IMR-90 (cell line): ENCODE results near the gene TRIM46. TPM values are rescaled to one million over a fixed set of nuclear protein-coding genes. Genes with fewer than 3 reads are reported as not detected.

ENCODE experiments used
- ATAC-seq: fragments of 200-7000 bp; cut with Tn5 transposase; 2 replicates; pipeline ENCODE4 v1.9.1; 2020; ENCODE audit warnings: low read depth, mild to moderate bottlenecking, moderate library complexity
- BruUV-seq: library from RNA; stranded (reverse); fragments of 400-500 nt; replicated peaks from 2 replicates; lab custom pipeline; 2021; lab: Mats Ljungman, UMichigan
- CTCF ChIA-PET: fragments of 300-600 bp; formaldehyde crosslinking; extraction: SDS; loops from one replicate; lab custom pipeline; 2021; ENCODE audit warnings: antibody characterized with exemption; lab: Yijun Ruan, JAX
- POLR2A ChIA-PET: fragments of 300-600 bp; sonication (Branson Sonifier 250); formaldehyde crosslinking; loops from one replicate; lab custom pipeline; 2022; ENCODE audit warnings: antibody characterized with exemption; ENCODE audit not compliant: unreplicated experiment; lab: Charles Lee
- DNase-seq: peaks from one replicate; pipeline ENCODE4 v3.0.0; 2013
- H2AFZ ChIP-seq: replicated peaks from 2 replicates; pipeline ENCODE3; 2013; ENCODE audit warnings: low read length, mild to moderate bottlenecking; ENCODE audit not compliant: poor library complexity
- H2AK5ac ChIP-seq: 2 replicates; pipeline ENCODE4 v1.6.1; 2013; ENCODE audit warnings: low read depth, low read length, inconsistent platforms
- H2AK9ac ChIP-seq: replicated peaks from 2 replicates; pipeline ENCODE3; 2013; ENCODE audit warnings: mild to moderate bottlenecking, low read depth, low read length, moderate library complexity; ENCODE audit not compliant: poor library complexity
- H2BK120ac ChIP-seq: 2 replicates; pipeline ENCODE4 v1.6.1; 2013; ENCODE audit warnings: low read depth, low read length, inconsistent platforms
- H2BK15ac ChIP-seq: 3 replicates; pipeline ENCODE4 v1.6.1; 2013; ENCODE audit warnings: low read depth, low read length, inconsistent platforms
- H2BK20ac ChIP-seq: 2 replicates; pipeline ENCODE4 v1.6.1; 2013; ENCODE audit warnings: low read depth, mild to moderate bottlenecking, inconsistent platforms, low read length, moderate library complexity
- H2BK5ac ChIP-seq: 2 replicates; pipeline ENCODE4 v1.6.1; 2013; ENCODE audit warnings: mild to moderate bottlenecking, low read depth, low read length, inconsistent platforms; ENCODE audit not compliant: poor library complexity, severe bottlenecking
- H3K14ac ChIP-seq: replicated peaks from 2 replicates; pipeline ENCODE4 v1.6.1; 2013; ENCODE audit warnings: low read depth, low read length, inconsistent platforms
- H3K18ac ChIP-seq: 2 replicates; pipeline ENCODE4 v1.6.1; 2013; ENCODE audit warnings: low read depth, low read length, control low read depth
- H3K23ac ChIP-seq: 2 replicates; pipeline ENCODE4 v1.6.1; 2013; ENCODE audit warnings: low read depth, low read length, inconsistent platforms
- H3K27ac ChIP-seq: 2 replicates; pipeline ENCODE4 v1.5.1; 2013; ENCODE audit warnings: mild to moderate bottlenecking, control low read depth, low read length; ENCODE audit not compliant: insufficient read depth
- H3K27me3 ChIP-seq: 2 replicates; pipeline ENCODE4 v1.6.1; 2013; ENCODE audit warnings: low read length; ENCODE audit not compliant: control insufficient read depth, insufficient read depth
- H3K36me3 ChIP-seq: 2 replicates; pipeline ENCODE4 v1.6.1; 2013; ENCODE audit warnings: low read length, mixed read lengths; ENCODE audit not compliant: control insufficient read depth, insufficient read depth
- H3K4ac ChIP-seq: 2 replicates; pipeline ENCODE4 v1.6.1; 2013; ENCODE audit warnings: low read depth, low read length, inconsistent platforms
- H3K4me1 ChIP-seq: 2 replicates; pipeline ENCODE4 v1.6.1; 2013; ENCODE audit warnings: low read length, mixed read lengths; ENCODE audit not compliant: control insufficient read depth, insufficient read depth
- H3K4me2 ChIP-seq: 2 replicates; pipeline ENCODE4 v1.6.1; 2013; ENCODE audit warnings: low read depth, mild to moderate bottlenecking, control low read depth, low read length, moderate library complexity
- H3K4me3 ChIP-seq: 2 replicates; pipeline ENCODE4 v1.5.1; 2013; ENCODE audit warnings: low read depth, mild to moderate bottlenecking, control low read depth, low read length, moderate library complexity; ENCODE audit not compliant: insufficient read depth
- H3K56ac ChIP-seq: 2 replicates; pipeline ENCODE4 v1.6.1; 2013; ENCODE audit warnings: low read length, inconsistent platforms; ENCODE audit not compliant: insufficient read depth; ENCODE audit errors: extremely low read depth
- H3K79me1 ChIP-seq, 2 experiments: 2 replicates each; pipeline ENCODE4 v1.6.1; 2013; ENCODE audit warnings: low read length in 2 of 2, inconsistent platforms in 1 of 2, low read depth in 1 of 2
- H3K9ac ChIP-seq: 2 replicates; pipeline ENCODE4 v1.6.1; 2013; ENCODE audit warnings: low read depth, low read length, control low read depth
- H3K9me1 ChIP-seq: 2 replicates; pipeline ENCODE4 v1.6.1; 2013; ENCODE audit warnings: low read length, inconsistent platforms; ENCODE audit not compliant: insufficient read depth
- H3K9me3 ChIP-seq: 2 replicates; pipeline ENCODE4 v1.6.1; 2013; ENCODE audit warnings: low read length; ENCODE audit not compliant: control insufficient read depth, insufficient read depth
- H4K20me1 ChIP-seq: 2 replicates; pipeline ENCODE4 v1.6.1; 2013; ENCODE audit warnings: low read length, inconsistent platforms; ENCODE audit not compliant: insufficient read depth
- H4K5ac ChIP-seq: 2 replicates; pipeline ENCODE4 v1.6.1; 2013; ENCODE audit warnings: mild to moderate bottlenecking, low read depth, low read length, control low read depth
- H4K8ac ChIP-seq, 2 experiments: 2 replicates each; pipeline ENCODE4 v1.6.1; 2013; ENCODE audit warnings: low read depth in 2 of 2, low read length in 2 of 2, control low read depth in 1 of 2, inconsistent platforms in 1 of 2
- H4K91ac ChIP-seq: 2 replicates; pipeline ENCODE4 v1.6.1; 2013; ENCODE audit warnings: low read depth, low read length, inconsistent platforms; ENCODE audit not compliant: insufficient read depth
- BHLHE40 ChIP-seq: fragments of 150-350 bp; IDR thresholded peaks from 2 replicates; pipeline ENCODE4 v1.6.1; 2016; ENCODE audit warnings: mild to moderate bottlenecking, low read depth, low read length
- CEBPB ChIP-seq: IDR thresholded peaks from 2 replicates; pipeline ENCODE4 v1.6.1; 2012; ENCODE audit warnings: low read depth, low read length, improper control_type of control experiment
- CHD1 ChIP-seq: IDR thresholded peaks from 2 replicates; pipeline ENCODE4 v1.6.1; 2012; ENCODE audit warnings: low read depth, low read length, improper control_type of control experiment
- CTCF ChIP-seq: conservative IDR thresholded peaks from 2 replicates; pipeline ENCODE4 v1.5.1; 2012; ENCODE audit warnings: mild to moderate bottlenecking, low read depth, low read length, improper control_type of control experiment
- ELK1 ChIP-seq: fragments of 150-350 bp; IDR thresholded peaks from 2 replicates; pipeline ENCODE4 v1.6.1; 2016; ENCODE audit warnings: low read depth, mild to moderate bottlenecking, low read length, moderate library complexity, borderline replicate concordance
- MAFK ChIP-seq: IDR thresholded peaks from 2 replicates; pipeline ENCODE4 v1.6.1; 2012; ENCODE audit warnings: low read depth, low read length, improper control_type of control experiment
- MAZ ChIP-seq: IDR thresholded peaks from 2 replicates; pipeline ENCODE4 v1.6.1; 2012; ENCODE audit warnings: low read depth, mild to moderate bottlenecking, low read length, improper control_type of control experiment, moderate library complexity, borderline replicate concordance
- MXI1 ChIP-seq: IDR thresholded peaks from 2 replicates; pipeline ENCODE4 v1.6.1; 2012; ENCODE audit warnings: low read depth, mild to moderate bottlenecking, low read length, moderate library complexity, borderline replicate concordance
- NFE2L2 ChIP-seq: fragments of 150-350 bp; IDR thresholded peaks from 2 replicates; pipeline ENCODE4 v1.6.1; 2016; ENCODE audit warnings: low read depth, mild to moderate bottlenecking, low read length
- POLR2A ChIP-seq: IDR thresholded peaks from 2 replicates; pipeline ENCODE4 v1.6.1; 2012; ENCODE audit warnings: mild to moderate bottlenecking, low read depth, low read length
- RAD21 ChIP-seq: IDR thresholded peaks from 2 replicates; pipeline ENCODE4 v1.6.1; 2012; ENCODE audit warnings: low read length, improper control_type of control experiment
- RCOR1 ChIP-seq: IDR thresholded peaks from 2 replicates; pipeline ENCODE4 v1.6.1; 2012; ENCODE audit warnings: mild to moderate bottlenecking, low read length, improper control_type of control experiment; ENCODE audit not compliant: insufficient replicate concordance
- RFX5 ChIP-seq: IDR thresholded peaks from 2 replicates; pipeline ENCODE4 v1.8.0; 2012; ENCODE audit warnings: low read depth, mild to moderate bottlenecking, low read length, moderate library complexity
- SMC3 ChIP-seq: fragments of 150-350 bp; IDR thresholded peaks from 2 replicates; pipeline ENCODE4 v1.6.1; 2016; ENCODE audit warnings: low read depth, mild to moderate bottlenecking, antibody characterized with exemption, low read length, moderate library complexity
- USF2 ChIP-seq: fragments of 150-350 bp; IDR thresholded peaks from 2 replicates; pipeline ENCODE4 v1.6.1; 2017; ENCODE audit warnings: mild to moderate bottlenecking, antibody characterized with exemption, low read length, low read depth
- WGBS, 2 experiments: methylation state at CpG; one replicate each; pipeline versions ENCODE4 v1.1.5 to v1.1.7; 2013; ENCODE audit warnings: missing lambda C conversion rate in 2 of 2; ENCODE audit not compliant: insufficient read length in 1 of 2; ENCODE audit errors: extremely low coverage in 2 of 2; 5-methylcytosine and 5-hydroxymethylcytosine counted together
- dilution Hi-C: fragments of 300-500 bp; cut with HindIII; formaldehyde crosslinking; loops from one replicate; pipeline ENCODE4 v1.14.3; 2018; ENCODE audit warnings: low sequenced_read_pairs; ENCODE audit not compliant: unreplicated experiment
- in situ Hi-C: fragments of 300-500 bp; cut with MboI; formaldehyde crosslinking; loops from 3 replicates; pipeline ENCODE4 v1.14.3; 2019; ENCODE audit warnings: low sequenced_read_pairs, inconsistent platforms, mixed read lengths
- intact Hi-C: fragments of 100-400 bp; cut with micrococcal nuclease; formaldehyde crosslinking; loops from 2 replicates; pipeline ENCODE4 v1.10.0; 2022
- polyA plus RNA-seq, 3 experiments: library from polyadenylated mRNA; depleted of rRNA; stranded (reverse); fragments of >200 nt; gene quantifications; 2 replicates each; pipeline ENCODE4 v1.2.3, GENCODE V29; 2012; ENCODE audit warnings: low replicate concordance in 1 of 3
- total RNA-seq: library from RNA; depleted of rRNA; stranded (reverse); fragments of >200 nt; gene quantifications from 2 replicates; pipeline ENCODE4 v1.2.3, GENCODE V29; 2012

TRIM46 gene
- total and polyA plus RNA-seq, 2 of the 4 experiments (the other 2 are of a cell fraction) = 2.3 to 6.2 TPM

- peak overlapping the region; percentile 37; the same call in 1 of the 2 replicates for H2BK20ac ChIP-seq
- H3K27me3 ChIP-seq = no peaks in the 10 kb centered on the region
- no peak overlapping the region for H2AK9ac ChIP-seq
- H3K56ac ChIP-seq = no peak overlapping the region
- ATAC-seq (no peak), DNase-seq (no peak)
- peak overlapping the region in 1 of 2 experiments; percentile 5; a peak in 1 of 4 replicates for H4K8ac ChIP-seq
- intact Hi-C loops (no loop called here), in situ Hi-C loops (no loop called here), dilution Hi-C loops (no loop called here)
- WGBS, 2 experiments = no CpG with 5 or more reads among the region's 7 CpGs
- peaks cover 3% of the 10 kb centered on the region; the same call in 1 of the 2 replicates for H4K20me1 ChIP-seq
- H2AK5ac ChIP-seq = peak overlapping the region; percentile 27; the same call in 1 of the 2 replicates
- no TSS peak for BruUV-seq
- H3K4me1 ChIP-seq = peaks cover 22% of the 10 kb centered on the region
- no peak overlapping the region for H4K5ac ChIP-seq
- no peak overlapping the region for H3K9ac ChIP-seq
- H3K9me1 ChIP-seq = peaks cover 20% of the 10 kb centered on the region
- peak overlapping the region; percentile 51; the same call in 1 of the 2 replicates for H2BK120ac ChIP-seq
- H3K18ac ChIP-seq = no peak overlapping the region
- no peak overlapping the region for H4K91ac ChIP-seq
- peak overlapping the region; percentile 46; the same call in 1 of the 2 replicates for H3K4ac ChIP-seq
- H3K23ac ChIP-seq = peak overlapping the region; percentile 73; the same call in 1 of the 2 replicates
- no peaks in the 10 kb centered on the region for H3K9me3 ChIP-seq
- H3K14ac ChIP-seq = no peak overlapping the region
- no peak overlapping the region for H3K4me2 ChIP-seq
- ChIA-PET POLR2A (interaction anchor here (0.6 to 1.0 kb wide), 2 partner anchors 16 to 517 kb away, joined by 3 to 4 read pairs; no protein-coding TSS in a partner anchor), CTCF (interaction anchor here (1.1 to 4.8 kb wide), 2 partner anchors 16 to 28 kb away, joined by 3 to 18 read pairs; no protein-coding TSS in a partner anchor)
- peaks cover 18 to 47% of the 10 kb centered on the region in 2 experiments for H3K79me1 ChIP-seq
- no peaks in the 10 kb centered on the region; the same call in 1 of the 2 replicates for H3K36me3 ChIP-seq
- no peak for TF ChIP-seq RCOR1
- TF ChIP-seq CHD1 = no peak
- no peak for TF ChIP-seq MXI1
- TF ChIP-seq CTCF = no peak
- no peak for TF ChIP-seq SMC3
- no peak for TF ChIP-seq MAFK
- no peak for TF ChIP-seq CEBPB
- no peak for TF ChIP-seq MAZ
- no peak for TF ChIP-seq RFX5
- TF ChIP-seq BHLHE40 = no peak
- no peak for TF ChIP-seq USF2
- no peak for TF ChIP-seq RAD21
- TF ChIP-seq ELK1 = no peak
- no peak for TF ChIP-seq NFE2L2
- TF ChIP-seq POLR2A = no peak
- H2AFZ ChIP-seq = no peak overlapping the region
- no peak overlapping the region for H2BK5ac ChIP-seq
- H3K4me3 ChIP-seq = no peak overlapping the region
- 0 out of 3 replicates have a peak overlapping the region, but pooled peaks have one; percentile 14 for H2BK15ac ChIP-seq
- H3K27ac ChIP-seq = no peak overlapping the region; the same call in 1 of the 2 replicates
Observed at GRCh38 chr1:155223047-155223446, 49.4 kb downstream of the TRIM46 start.
